D721Med (cell line): ENCODE results near the gene NFATC1.
A peak's percentile ranks its signal among the peaks of the same experiment; 100 is the strongest.

ENCODE experiments used
- DNase-seq: peaks from one replicate; pipeline ENCODE4 v3.0.0; 2011; ENCODE audit warnings: low spot score; ENCODE audit not compliant: insufficient read length
- FAIRE-seq: peaks from 2 replicates; lab custom pipeline; 2011; peaks lifted over from hg19 to GRCh38; lab: Jason Lieb, UNC
- TF ChIP-seq, protein P1 (sequence below): IDR thresholded peaks from 2 replicates; pipeline ENCODE4 v1.5.1; 2012; ENCODE audit warnings: mild to moderate bottlenecking, control low read depth; ENCODE audit not compliant: insufficient read depth; ENCODE audit errors: missing control alignments

NFATC1 gene

DNA sequence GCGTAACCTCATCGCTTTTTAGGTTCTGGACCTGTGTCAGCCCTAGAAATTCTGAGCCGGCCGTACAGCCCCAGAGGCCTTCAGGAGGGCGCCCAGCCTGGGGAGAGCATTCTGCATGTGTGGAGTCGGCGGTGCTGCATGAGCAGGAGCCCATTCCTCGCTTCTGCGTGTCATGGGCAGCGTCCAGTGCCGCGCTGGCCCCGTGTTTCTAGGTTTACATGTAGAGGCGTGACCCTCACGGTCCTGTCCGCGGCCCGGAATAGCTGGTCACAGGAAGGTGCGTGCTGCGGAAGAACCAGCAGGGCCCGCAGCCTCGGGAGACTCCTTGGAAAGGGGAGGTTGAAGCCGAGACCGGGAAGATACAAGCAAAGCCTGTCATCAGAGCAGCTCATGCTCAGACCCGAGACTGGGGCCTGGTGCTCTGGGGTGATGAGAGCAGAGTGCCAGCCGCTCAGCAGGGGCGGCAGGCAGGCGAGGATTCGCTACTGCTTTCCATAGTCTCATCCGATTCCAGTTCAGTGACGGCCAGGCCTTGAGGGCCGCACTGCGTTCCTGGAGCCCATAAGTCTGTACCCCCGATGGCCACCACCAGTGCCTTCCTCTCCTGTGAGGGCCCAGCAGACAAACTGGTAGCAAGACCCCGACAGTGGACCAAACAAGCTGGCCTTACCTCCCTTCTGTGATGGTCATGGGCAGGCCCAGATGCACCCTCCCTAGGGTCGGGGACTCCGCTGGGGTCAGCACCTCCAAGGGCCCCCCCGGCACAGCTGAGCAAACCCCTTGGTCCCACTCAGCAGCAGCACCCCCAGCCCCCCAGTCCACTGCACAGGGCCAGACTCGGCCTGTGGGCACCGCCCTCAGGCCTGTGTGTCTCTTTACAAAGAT lies 15.6 kb upstream of the NFATC1 start:
- TF ChIP-seq, protein P1, sequence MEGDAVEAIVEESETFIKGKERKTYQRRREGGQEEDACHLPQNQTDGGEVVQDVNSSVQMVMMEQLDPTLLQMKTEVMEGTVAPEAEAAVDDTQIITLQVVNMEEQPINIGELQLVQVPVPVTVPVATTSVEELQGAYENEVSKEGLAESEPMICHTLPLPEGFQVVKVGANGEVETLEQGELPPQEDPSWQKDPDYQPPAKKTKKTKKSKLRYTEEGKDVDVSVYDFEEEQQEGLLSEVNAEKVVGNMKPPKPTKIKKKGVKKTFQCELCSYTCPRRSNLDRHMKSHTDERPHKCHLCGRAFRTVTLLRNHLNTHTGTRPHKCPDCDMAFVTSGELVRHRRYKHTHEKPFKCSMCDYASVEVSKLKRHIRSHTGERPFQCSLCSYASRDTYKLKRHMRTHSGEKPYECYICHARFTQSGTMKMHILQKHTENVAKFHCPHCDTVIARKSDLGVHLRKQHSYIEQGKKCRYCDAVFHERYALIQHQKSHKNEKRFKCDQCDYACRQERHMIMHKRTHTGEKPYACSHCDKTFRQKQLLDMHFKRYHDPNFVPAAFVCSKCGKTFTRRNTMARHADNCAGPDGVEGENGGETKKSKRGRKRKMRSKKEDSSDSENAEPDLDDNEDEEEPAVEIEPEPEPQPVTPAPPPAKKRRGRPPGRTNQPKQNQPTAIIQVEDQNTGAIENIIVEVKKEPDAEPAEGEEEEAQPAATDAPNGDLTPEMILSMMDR: no peak

DNA sequence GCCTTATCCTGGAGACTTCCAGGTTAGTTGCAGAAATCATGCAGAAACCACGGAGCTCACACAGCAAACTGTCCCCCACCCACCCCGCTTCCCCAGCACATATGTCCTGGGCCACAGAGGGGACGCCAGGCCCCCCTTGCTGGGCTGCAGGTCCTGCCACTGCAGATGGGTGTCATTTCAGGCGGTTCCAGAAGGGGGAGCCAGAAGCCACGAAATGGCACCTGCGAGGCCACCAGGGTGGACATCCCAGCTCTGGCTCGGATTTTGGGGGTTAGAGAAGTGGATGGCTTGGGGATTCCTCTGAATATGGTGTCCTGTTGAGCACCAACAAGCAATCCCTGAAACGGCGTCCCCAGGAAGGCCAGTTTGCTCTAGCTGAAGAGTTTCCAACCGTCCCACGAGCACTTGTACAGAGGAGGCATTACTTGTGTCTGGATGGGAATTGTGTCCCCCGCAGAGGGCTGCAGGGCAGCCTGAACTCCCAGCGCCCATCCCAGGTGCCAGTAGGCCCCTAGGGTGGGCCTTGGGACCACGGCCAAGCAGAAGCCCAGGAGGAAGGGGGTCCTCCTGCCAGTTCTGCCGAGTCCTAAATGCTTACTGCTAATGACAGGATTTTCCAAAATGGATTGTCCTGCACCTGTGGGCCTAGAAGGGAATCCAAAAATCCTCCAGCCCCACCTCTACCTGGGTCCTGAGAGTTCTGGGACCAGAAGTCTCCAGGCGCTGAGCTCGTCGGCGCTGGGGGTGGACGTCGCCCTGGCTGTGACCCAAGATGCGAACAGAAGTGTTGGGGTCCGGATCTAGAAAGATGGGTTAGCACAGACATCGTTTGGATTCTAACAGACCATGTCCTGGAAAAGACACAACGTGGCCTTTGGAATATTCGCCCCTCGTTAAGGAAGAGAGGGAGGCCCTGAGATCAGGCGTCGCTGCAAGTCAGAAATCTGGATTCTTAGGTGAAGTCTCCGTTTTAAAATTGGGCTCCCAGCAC lies 14.6 kb upstream of the NFATC1 start:
- TF ChIP-seq, protein P1: peak; percentile 85
- FAIRE-seq: no peak
- DNase-seq: peak; percentile 99

More for the DNA sequence above, 15.6 kb upstream of the NFATC1 start:
- DNase-seq (peak; percentile 41), FAIRE-seq (no peak)

DNA sequence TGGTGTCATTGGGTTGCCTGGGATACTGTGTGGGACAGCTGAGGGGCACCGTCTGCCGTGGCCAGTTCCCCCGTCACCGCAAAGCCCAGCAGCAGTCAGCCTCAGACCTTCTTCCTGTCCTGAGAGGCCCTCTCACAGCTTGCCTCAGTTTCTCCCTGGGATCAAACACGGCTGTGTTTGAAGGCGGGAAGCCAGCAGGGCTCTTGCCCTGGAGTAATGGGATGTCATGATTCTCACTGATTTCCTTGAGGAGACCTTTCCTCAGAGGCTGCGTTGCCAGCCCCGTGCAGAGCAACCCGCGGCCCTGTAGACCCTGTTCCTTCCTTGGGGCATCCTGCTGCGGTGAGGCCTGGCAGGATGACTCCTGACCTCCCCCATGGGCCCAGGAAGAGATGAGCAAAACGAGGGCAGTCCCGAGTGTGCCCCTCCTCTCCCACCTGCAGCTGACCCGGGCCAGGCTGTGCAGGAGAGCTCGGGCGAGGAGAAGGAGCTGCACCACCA lies 13.9 kb upstream of the NFATC1 start:
- DNase-seq (no peak), FAIRE-seq (no peak)
- TF ChIP-seq, protein P1: no peak

DNA sequence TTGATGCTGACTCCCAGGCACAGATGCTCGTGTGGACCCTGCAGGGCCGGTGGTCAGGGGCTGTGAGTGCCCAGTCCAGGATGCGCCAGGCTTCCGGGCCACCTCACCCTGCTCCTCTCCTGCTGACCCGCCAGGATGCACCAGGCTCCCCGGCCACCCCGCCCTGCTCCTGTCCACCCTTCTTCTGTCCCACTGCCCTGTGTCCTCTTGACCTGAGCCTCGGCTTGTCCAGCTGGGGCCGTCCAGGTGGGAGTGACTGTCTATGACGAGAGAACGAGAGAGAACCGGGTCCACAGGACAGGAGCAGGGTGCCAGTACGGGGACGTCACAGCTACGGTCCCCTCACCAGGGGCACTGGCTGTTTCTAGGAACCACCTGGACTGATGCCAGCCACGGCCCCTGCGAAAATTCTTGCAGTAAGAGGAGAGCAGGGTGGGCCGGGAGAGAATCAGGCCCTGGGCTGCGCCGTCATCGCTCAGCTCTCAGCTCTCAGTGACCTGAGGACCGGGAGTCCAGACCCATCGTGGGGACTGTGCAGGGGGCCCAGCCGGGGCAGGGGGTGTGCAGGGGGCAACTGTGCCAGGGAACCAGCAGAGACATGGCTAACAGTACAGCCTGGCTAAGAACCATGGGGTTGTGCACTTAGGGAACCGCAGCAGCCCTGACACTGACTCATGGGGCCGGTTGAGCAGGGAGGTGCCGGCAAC lies 12.9 kb upstream of the NFATC1 start:
- FAIRE-seq: no peak
- TF ChIP-seq, protein P1: no peak
- DNase-seq: no peak

DNA sequence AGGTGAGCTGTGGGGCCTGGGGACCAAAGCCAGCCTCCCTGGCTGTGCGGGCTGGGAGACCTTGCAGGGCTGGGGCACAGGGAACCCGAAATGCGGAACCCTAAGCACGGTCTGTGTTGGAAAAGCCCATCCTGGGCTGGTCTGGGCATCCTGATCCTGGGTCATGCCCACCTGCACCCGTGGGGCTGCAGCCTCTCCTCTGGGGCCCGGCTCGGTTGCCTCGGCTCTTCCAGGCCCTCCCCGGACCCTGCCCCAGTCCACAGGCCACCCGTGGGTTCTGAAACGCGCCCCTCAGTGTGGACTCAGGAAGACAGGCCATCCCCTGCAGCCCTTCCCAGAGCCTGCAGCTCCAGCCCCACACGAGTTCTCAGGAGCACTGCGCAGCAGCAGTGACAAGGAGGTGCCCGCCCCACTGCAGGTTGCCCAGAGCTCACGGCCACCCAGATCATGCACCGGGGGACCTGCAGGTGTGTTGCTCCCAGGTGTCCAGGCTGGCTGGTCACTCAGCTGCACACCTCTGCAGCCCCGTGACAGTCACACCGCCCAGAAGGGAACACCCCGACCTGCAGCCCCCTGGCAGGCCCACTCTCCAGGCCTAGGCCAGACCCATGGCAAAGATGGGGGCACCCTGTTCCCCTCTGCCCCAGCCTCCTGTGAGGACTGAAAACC lies 12.2 kb upstream of the NFATC1 start:
- TF ChIP-seq, protein P1: no peak
- DNase-seq (peak; percentile 45), FAIRE-seq (no peak)
